ENCODE measurements around the gene CUL2.

DNA sequence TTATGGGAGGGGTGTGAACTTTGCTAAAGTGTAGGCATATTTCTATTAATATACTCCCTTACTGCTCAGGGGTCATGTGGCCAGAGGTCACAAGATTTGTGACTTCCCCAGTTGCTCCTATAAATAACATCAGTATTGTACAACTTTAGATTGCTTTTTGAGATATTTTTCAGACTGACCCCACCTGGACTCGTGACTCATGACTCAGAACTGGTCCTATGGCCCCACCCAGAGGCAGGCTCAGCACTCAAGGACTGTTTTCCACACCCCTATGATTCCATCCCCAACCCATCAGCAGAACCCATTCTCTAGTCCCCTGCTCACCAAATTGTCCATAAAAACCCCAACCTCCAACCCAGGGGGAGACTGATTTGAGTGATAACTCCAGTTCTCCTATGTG, 2.7 kb upstream of the CUL2 start:
- no peak for TF ChIP-seq POLR2A (IDR thresholded peaks at IDR 0.05)
- TF ChIP-seq, protein P1, sequence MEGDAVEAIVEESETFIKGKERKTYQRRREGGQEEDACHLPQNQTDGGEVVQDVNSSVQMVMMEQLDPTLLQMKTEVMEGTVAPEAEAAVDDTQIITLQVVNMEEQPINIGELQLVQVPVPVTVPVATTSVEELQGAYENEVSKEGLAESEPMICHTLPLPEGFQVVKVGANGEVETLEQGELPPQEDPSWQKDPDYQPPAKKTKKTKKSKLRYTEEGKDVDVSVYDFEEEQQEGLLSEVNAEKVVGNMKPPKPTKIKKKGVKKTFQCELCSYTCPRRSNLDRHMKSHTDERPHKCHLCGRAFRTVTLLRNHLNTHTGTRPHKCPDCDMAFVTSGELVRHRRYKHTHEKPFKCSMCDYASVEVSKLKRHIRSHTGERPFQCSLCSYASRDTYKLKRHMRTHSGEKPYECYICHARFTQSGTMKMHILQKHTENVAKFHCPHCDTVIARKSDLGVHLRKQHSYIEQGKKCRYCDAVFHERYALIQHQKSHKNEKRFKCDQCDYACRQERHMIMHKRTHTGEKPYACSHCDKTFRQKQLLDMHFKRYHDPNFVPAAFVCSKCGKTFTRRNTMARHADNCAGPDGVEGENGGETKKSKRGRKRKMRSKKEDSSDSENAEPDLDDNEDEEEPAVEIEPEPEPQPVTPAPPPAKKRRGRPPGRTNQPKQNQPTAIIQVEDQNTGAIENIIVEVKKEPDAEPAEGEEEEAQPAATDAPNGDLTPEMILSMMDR (IDR thresholded peaks at IDR 0.05): no peak
- TF ChIP-seq POLR2AphosphoS5 (IDR thresholded peaks at IDR 0.05; ENCODE audit: insufficient read depth in 1 of 2, low read depth in 1 of 2): no peak
